Osteoblast (primary cell): ENCODE results near the gene TPI1. TPM values are rescaled to one million over a fixed set of nuclear protein-coding genes. Genes with fewer than 3 reads are reported as not detected.

Experiments used
- DNase-seq: peaks from one replicate; pipeline ENCODE4 v3.0.0; 2011; ENCODE audit warnings: low spot score, mixed read lengths; ENCODE audit not compliant: insufficient read length; ENCODE audit errors: missing footprints
- H2AFZ ChIP-seq: 2 replicates; pipeline ENCODE4 v1.6.0; 2011; ENCODE audit warnings: mild to moderate bottlenecking, low read length
- H3K27ac ChIP-seq: 2 replicates; pipeline ENCODE4 v1.5.1; 2011; ENCODE audit warnings: mild to moderate bottlenecking, low read depth, low read length, moderate library complexity
- H3K27me3 ChIP-seq: 2 replicates; pipeline ENCODE4 v1.6.0; 2012; ENCODE audit warnings: mild to moderate bottlenecking, control low read depth, inconsistent platforms, low read length, moderate library complexity; ENCODE audit not compliant: insufficient read depth
- H3K36me3 ChIP-seq: 2 replicates; pipeline ENCODE4 v1.5.1; 2011; ENCODE audit warnings: mild to moderate bottlenecking, low read length, control low read depth, moderate library complexity; ENCODE audit not compliant: insufficient read depth
- H3K4me1 ChIP-seq: 2 replicates; pipeline ENCODE4 v1.5.1; 2011; ENCODE audit warnings: mild to moderate bottlenecking, low read length, control low read depth, moderate library complexity; ENCODE audit not compliant: insufficient read depth
- H3K4me2 ChIP-seq: 2 replicates; pipeline ENCODE4 v1.6.0; 2011; ENCODE audit warnings: mild to moderate bottlenecking, low read length; ENCODE audit not compliant: insufficient read depth
- H3K4me3 ChIP-seq: fragments of 200-600 bp; sonication (generic); 3 replicates; pipeline ENCODE4 v1.5.1; 2012; ENCODE audit warnings: mild to moderate bottlenecking, low read length, inconsistent platforms; ENCODE audit not compliant: insufficient read depth
- H3K79me2 ChIP-seq: 2 replicates; pipeline ENCODE4 v1.6.0; 2012; ENCODE audit warnings: mild to moderate bottlenecking, low read length, control low read depth, inconsistent platforms; ENCODE audit not compliant: insufficient read depth
- H3K9me3 ChIP-seq: 2 replicates; pipeline ENCODE4 v1.5.1; 2011; ENCODE audit warnings: low read depth, low read length, control low read depth
- H4K20me1 ChIP-seq: 2 replicates; pipeline ENCODE4 v1.6.0; 2012; ENCODE audit warnings: mild to moderate bottlenecking, low read length, control low read depth; ENCODE audit not compliant: insufficient read depth
- total RNA-seq: library from RNA; depleted of rRNA; stranded (reverse); fragments of >200 nt; gene quantifications from 2 replicates; pipeline ENCODE4 v1.2.3, GENCODE V29; 2012
- TF ChIP-seq, protein P1 (sequence below): IDR thresholded peaks from 2 replicates; pipeline ENCODE4 v1.5.1; 2011; ENCODE audit warnings: mild to moderate bottlenecking, low read depth, low read length, moderate library complexity; ENCODE audit errors: extremely low read depth

Gene TPI1
- total RNA-seq, 1 donor = 553 TPM

DNA sequence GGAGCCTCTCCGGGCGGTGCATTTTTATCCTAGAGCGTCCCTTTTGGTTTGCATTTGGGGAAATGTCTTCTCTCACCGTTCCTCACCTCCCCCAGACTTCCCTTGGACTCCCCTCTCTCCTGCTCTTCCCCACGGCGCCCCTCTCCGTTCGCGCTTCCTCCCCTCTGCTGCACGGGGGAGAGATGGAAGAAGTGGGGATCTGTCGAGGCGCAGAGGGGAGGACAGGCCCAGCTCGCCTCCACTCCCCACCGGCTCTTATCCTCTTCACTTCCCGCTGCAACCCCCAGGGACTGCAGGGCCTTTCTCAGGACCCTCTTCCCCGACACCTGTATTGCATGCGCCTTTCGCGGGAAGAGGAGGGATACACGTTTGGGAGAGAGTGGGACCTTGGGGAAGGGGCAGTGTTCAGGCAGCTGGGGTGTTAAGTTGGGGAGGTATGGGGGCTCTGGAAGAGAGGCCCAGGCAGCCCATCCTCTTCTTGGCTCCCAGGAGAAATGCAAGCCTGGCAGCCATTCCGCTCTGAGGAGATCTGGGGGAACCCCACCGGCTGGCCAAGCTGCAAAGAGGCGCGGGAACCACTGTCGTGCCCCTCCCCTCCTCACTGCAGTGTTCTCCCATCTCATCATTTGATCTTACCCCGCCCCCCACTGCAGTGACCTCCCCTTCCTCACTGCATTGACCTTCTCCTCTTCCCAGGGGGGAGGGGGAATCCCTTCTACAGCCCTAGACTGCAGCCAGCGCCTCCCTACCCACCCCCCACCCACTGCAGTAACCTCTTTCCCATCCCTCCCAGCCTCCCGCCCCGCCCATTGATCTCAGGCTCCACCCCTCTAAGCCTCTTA, 47.8 kb downstream of the TPI1 start:
- H3K4me2 ChIP-seq = peak overlapping the region; percentile 85
- peaks cover 19% of the 10 kb centered on the region for H3K79me2 ChIP-seq
- no peak overlapping the region for H3K27ac ChIP-seq
- TF ChIP-seq, protein P1, sequence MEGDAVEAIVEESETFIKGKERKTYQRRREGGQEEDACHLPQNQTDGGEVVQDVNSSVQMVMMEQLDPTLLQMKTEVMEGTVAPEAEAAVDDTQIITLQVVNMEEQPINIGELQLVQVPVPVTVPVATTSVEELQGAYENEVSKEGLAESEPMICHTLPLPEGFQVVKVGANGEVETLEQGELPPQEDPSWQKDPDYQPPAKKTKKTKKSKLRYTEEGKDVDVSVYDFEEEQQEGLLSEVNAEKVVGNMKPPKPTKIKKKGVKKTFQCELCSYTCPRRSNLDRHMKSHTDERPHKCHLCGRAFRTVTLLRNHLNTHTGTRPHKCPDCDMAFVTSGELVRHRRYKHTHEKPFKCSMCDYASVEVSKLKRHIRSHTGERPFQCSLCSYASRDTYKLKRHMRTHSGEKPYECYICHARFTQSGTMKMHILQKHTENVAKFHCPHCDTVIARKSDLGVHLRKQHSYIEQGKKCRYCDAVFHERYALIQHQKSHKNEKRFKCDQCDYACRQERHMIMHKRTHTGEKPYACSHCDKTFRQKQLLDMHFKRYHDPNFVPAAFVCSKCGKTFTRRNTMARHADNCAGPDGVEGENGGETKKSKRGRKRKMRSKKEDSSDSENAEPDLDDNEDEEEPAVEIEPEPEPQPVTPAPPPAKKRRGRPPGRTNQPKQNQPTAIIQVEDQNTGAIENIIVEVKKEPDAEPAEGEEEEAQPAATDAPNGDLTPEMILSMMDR = no peak
- H3K9me3 ChIP-seq = no peaks in the 10 kb centered on the region
- H3K4me1 ChIP-seq = peaks cover 22% of the 10 kb centered on the region
- H3K36me3 ChIP-seq = peaks cover 6% of the 10 kb centered on the region
- H4K20me1 ChIP-seq = peaks cover 4% of the 10 kb centered on the region
- no peaks in the 10 kb centered on the region for H3K27me3 ChIP-seq
- peak overlapping the region; percentile 65 for H2AFZ ChIP-seq
- peak overlapping the region; percentile 84 for H3K4me3 ChIP-seq
- DNase-seq = peak; percentile 77

DNA sequence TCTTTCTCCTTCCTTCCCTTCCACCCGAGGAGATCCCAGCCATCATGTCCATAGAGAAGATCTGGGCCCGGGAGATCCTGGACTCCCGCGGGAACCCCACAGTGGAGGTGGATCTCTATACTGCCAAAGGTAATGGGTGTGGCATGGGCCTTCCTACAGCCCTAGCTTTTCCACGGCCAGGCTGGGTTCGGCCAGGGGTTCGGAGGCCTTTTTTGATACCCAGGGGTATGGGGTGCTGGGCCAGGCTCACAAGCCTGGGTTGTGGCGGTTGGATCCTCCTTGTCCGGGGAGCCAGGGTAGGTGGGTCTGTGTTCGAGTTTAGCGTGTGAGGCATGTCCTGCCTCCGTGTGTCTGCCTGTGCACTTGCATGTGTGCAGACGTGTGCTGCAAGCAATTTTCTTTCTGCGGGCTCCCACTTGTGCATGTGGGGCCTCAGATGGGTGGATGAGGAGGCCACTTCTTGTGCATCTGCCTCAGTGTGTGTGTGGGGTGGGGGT, 48.5 kb downstream of the TPI1 start:
- no peak overlapping the region for H3K4me3 ChIP-seq
- TF ChIP-seq, protein P1 = no peak

DNA sequence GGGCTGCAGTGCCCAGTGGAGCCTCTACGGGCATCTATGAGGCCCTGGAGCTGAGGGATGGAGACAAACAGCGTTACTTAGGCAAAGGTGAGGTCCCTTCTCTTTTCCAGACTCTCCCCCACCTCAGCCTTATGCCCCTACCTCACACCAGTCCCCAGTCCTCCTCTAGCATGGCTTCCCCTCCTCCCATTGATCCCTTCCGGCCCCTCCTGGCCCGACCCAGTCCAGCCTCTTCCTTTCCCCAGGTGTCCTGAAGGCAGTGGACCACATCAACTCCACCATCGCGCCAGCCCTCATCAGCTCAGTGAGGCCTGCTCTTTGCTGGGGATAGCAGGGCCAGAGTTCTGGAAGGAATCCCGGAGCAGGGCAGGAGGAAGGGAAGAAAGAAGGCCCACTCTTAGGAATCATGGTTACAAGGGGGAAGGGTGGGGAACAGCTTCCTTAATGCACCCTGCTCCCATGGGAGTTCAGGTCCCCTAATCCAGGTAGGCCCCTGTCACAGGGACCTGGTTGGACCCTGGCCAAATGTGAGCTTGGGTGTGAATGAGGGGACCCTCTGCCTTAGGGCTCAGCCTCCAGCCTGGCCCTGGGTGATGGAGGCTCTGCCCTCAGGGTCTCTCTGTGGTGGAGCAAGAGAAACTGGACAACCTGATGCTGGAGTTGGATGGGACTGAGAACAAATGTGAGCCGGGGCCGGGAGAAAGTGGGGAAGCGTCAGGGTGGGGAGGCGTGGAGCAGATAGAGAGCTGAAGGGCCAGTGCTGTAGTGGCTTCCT, 49.3 kb downstream of the TPI1 start:
- H3K36me3 ChIP-seq = peaks cover 12% of the 10 kb centered on the region
- no peak overlapping the region for H3K4me3 ChIP-seq
- H3K79me2 ChIP-seq = peaks cover 19% of the 10 kb centered on the region
- H4K20me1 ChIP-seq = peaks cover 4% of the 10 kb centered on the region
- no peak overlapping the region for H2AFZ ChIP-seq
- peaks cover 22% of the 10 kb centered on the region for H3K4me1 ChIP-seq
- no peak for DNase-seq
- H3K9me3 ChIP-seq = no peaks in the 10 kb centered on the region
- H3K4me2 ChIP-seq = no peak overlapping the region
- no peak overlapping the region for H3K27ac ChIP-seq
- no peaks in the 10 kb centered on the region for H3K27me3 ChIP-seq
- TF ChIP-seq, protein P1 = no peak

More for the DNA sequence above, 48.5 kb downstream of the TPI1 start:
- H3K27me3 ChIP-seq = no peaks in the 10 kb centered on the region
- H2AFZ ChIP-seq = no peak overlapping the region
- peaks cover 4% of the 10 kb centered on the region for H4K20me1 ChIP-seq
- peaks cover 22% of the 10 kb centered on the region for H3K4me1 ChIP-seq
- peak overlapping the region; percentile 85 for H3K4me2 ChIP-seq
- H3K36me3 ChIP-seq = peaks cover 6% of the 10 kb centered on the region
- H3K79me2 ChIP-seq = peaks cover 19% of the 10 kb centered on the region
- no peaks in the 10 kb centered on the region for H3K9me3 ChIP-seq
- no peak overlapping the region for H3K27ac ChIP-seq
- DNase-seq = no peak
